Epithelial cell of esophagus (primary cell): ENCODE results near the gene FAM13C.

ENCODE experiments used
- DNase-seq: peaks from one replicate; pipeline ENCODE4 v3.0.0; 2010; ENCODE audit warnings: low read depth
- H3K4me3 ChIP-seq: 2 replicates; pipeline ENCODE4 v1.5.1; 2011; ENCODE audit warnings: mild to moderate bottlenecking, low read length, control low read depth
- CTCF ChIP-seq: IDR thresholded peaks from 2 replicates; pipeline ENCODE4 v1.5.1; 2011; ENCODE audit warnings: low read depth, mild to moderate bottlenecking, low read length, control low read depth, inconsistent platforms; ENCODE audit not compliant: insufficient read depth; ENCODE audit errors: missing control alignments

The FAM13C gene

GRCh38 chr10:59391060-59391459 is 28.7 kb upstream of the FAM13C start:
- no peak overlapping the region for H3K4me3 ChIP-seq
- no peak for DNase-seq
- TF ChIP-seq CTCF = no peak

GRCh38 chr10:59388671-59388976 is 26.3 kb upstream of the FAM13C start:
- H3K4me3 ChIP-seq = no peak overlapping the region
- no peak for DNase-seq
- no peak for TF ChIP-seq CTCF

- no peak for TF ChIP-seq CTCF
- H3K4me3 ChIP-seq = no peak overlapping the region
- peak; percentile 29 for DNase-seq
These were observed 25.8 kb upstream of the FAM13C start for GRCh38 chr10:59387951-59388670.

GRCh38 chr10:59384761-59385160 is 22.4 kb upstream of the FAM13C start:
- H3K4me3 ChIP-seq = no peak overlapping the region
- DNase-seq = no peak
- TF ChIP-seq CTCF = no peak

GRCh38 chr10:59383908-59384307 is 21.6 kb upstream of the FAM13C start:
- no peak overlapping the region for H3K4me3 ChIP-seq
- TF ChIP-seq CTCF = no peak
- no peak for DNase-seq

- TF ChIP-seq CTCF = no peak
- no peak for DNase-seq
- H3K4me3 ChIP-seq = no peak overlapping the region
These were observed 21.1 kb upstream of the FAM13C start for GRCh38 chr10:59383436-59383835.

- TF ChIP-seq CTCF = no peak
- no peak for DNase-seq
- H3K4me3 ChIP-seq = no peak overlapping the region
These were observed 20.5 kb upstream of the FAM13C start for GRCh38 chr10:59382831-59383295.
